Erythroblast (primary cell): ENCODE results near the gene SVOPL.

Source experiments
- GATA1 ChIP-seq: IDR thresholded peaks from 2 replicates; pipeline ENCODE4 v1.6.1; 2011; ENCODE audit warnings: low read depth, mild to moderate bottlenecking, control low read depth, low read length, moderate library complexity
- POLR2A ChIP-seq: IDR thresholded peaks from 2 replicates; pipeline ENCODE4 v1.6.1; 2011; ENCODE audit warnings: mild to moderate bottlenecking, low read length

GRCh38 chr7:138656952-138657351, 44.2 kb downstream of the SVOPL start:
- TF ChIP-seq POLR2A, result no peak
- no peak for TF ChIP-seq GATA1
